Peyer's patch (tissue), 4 donors: ENCODE measurements around the gene IL36G. TPM values are rescaled to one million over a fixed set of nuclear protein-coding genes. Genes with fewer than 3 reads are reported as not detected.

Experiments
- DNase-seq, 3 donors: peaks; one replicate each; pipeline ENCODE4 v3.0.0-alpha.2; 2017 to 2019
- H3K27ac ChIP-seq, 4 donors: fragments of 200-600 bp; sonication (generic); one replicate each; pipeline ENCODE4 v1.5.1; 2016 to 2019
- H3K27me3 ChIP-seq, 2 donors: fragments of 200-600 bp; sonication (generic); one replicate each; pipeline ENCODE4 v1.5.1; 2019
- H3K36me3 ChIP-seq, 3 donors: fragments of 200-600 bp; sonication (generic); one replicate each; pipeline ENCODE4 v1.5.1; 2016 to 2019
- H3K4me1 ChIP-seq, 4 donors: fragments of 200-600 bp; sonication (generic); one replicate each; pipeline ENCODE4 v1.5.1; 2016 to 2019
- H3K4me3 ChIP-seq, 4 donors: fragments of 200-600 bp; sonication (generic); 1 replicate in 3 of 4; 2 replicates in 1 of 4; pipeline ENCODE4 v1.5.1; 2016 to 2019; ENCODE audit warnings: mild to moderate bottlenecking in 1 of 4
- H3K9me3 ChIP-seq, 4 donors: fragments of 200-600 bp; sonication (generic); one replicate each; pipeline ENCODE4 v1.5.1; 2016 to 2019; ENCODE audit warnings: mild to moderate bottlenecking in 1 of 4
- CTCF ChIP-seq, 6 experiments: fragments of 450-650 bp in 4 of 6; fragments of 200-600 bp in 2 of 6; sonication (generic) in 1 of 6; IDR thresholded peaks; one replicate each; pipeline ENCODE4 v1.5.1; 2017 to 2019; ENCODE audit warnings: antibody characterized with exemption in 6 of 6, mild to moderate bottlenecking in 3 of 6, moderate library complexity in 1 of 6
- POLR2A ChIP-seq, 2 donors: fragments of 450-650 bp; IDR thresholded peaks; one replicate each; pipeline ENCODE4 v1.5.1; 2017; ENCODE audit warnings: antibody characterized with exemption in 2 of 2, mild to moderate bottlenecking in 2 of 2, moderate library complexity in 2 of 2
- total RNA-seq, 4 donors: library from RNA; depleted of rRNA; stranded (reverse); fragments of >200 nt; gene quantifications; one replicate each; pipeline ENCODE4 v1.1.0, GENCODE V29; 2016

The IL36G gene
- total RNA-seq, 4 donors from 2014 or later: not detected

GRCh38 chr2:113002677-113003076 lies 24.9 kb downstream of the IL36G start:
- Histone ChIP-seq H3K4me1 (no peaks in the 10 kb centered on the region), H3K4me3 (no peak overlapping the region), H3K9me3 (peaks cover 0 to 8% (median 0%) of the 10 kb centered on the region in 4 donors), H3K27me3 (no peaks in the 10 kb centered on the region), H3K36me3 (no peaks in the 10 kb centered on the region), H3K27ac (no peak overlapping the region)
- TF ChIP-seq CTCF (IDR thresholded peaks at IDR 0.05): no peak
- no peak for TF ChIP-seq POLR2A (IDR thresholded peaks at IDR 0.05)
- DNase-seq: no peak

DNA sequence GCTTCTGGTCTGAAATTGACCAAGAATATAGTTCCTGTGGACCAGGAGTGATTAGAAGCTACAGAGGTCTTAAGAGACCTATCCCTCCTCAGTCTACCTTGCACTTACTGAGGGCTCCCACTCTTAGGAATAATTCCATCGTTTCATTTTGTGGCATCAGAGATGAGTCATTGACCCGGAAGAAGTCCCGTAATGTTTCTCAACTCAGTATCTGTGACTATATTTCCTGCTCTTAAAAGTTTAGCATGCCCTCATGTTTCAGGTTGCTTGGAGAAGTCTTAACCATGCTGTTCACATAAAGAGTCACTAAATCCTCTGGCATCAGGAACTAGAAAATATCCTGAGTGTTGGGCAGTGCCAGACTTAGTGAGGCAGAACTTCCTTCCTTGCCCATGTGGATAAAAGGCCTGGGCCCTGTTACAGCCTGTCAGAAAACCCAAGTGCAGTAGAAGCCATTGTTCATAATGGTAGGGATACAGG lies 27.3 kb downstream of the IL36G start, which contains the start of gene IL36A:
TSS of gene IL36A (plus strand) at position 430 of the 480 bp plus-strand sequence. CDS start 413 bp downstream, outside the sequence.
- Histone ChIP-seq H3K4me1 (no peaks in the 10 kb centered on the region), H3K27ac (no peak within 1 kb of the TSS), H3K36me3 (no peaks in the 10 kb centered on the region), H3K4me3 (no peak within 1 kb of the TSS), H3K27me3 (no peaks in the 10 kb centered on the region), H3K9me3 (peaks cover 0 to 3% (median 0%) of the 10 kb centered on the region in 4 donors)
- TF ChIP-seq POLR2A (IDR thresholded peaks at IDR 0.05): no peak
- no peak for TF ChIP-seq CTCF (IDR thresholded peaks at IDR 0.05)
- DNase-seq: no peak

DNA sequence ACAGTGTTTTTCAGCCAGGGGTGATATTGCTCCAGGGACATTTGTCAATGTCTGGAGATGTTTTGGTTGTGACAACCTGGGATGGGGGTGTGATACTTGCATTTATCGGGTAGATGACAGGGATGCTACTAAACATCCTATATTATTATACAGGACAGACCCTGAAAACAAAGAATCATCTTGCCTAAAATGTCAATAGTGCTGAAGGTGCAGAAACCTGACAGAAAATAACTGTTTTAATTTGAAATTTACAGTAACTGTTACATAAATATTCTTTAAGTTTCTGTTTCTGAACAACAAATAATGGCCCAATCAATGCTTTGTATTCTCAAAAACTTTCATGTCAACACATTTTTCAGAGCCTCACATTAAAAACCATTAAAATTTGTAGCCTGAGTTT lies 29.4 kb downstream of the IL36G start:
- TF ChIP-seq POLR2A (IDR thresholded peaks at IDR 0.05): no peak
- no peak for TF ChIP-seq CTCF (IDR thresholded peaks at IDR 0.05)
- H3K27ac ChIP-seq: no peak overlapping the region

GRCh38 chr2:113009622-113010021 lies 31.8 kb downstream of the IL36G start:
- Histone ChIP-seq H3K9me3 (no peaks in the 10 kb centered on the region), H3K36me3 (no peaks in the 10 kb centered on the region), H3K27ac (no peak overlapping the region), H3K27me3 (no peaks in the 10 kb centered on the region), H3K4me1 (no peaks in the 10 kb centered on the region), H3K4me3 (no peak overlapping the region)
- no peak for DNase-seq
- no peak for TF ChIP-seq CTCF (IDR thresholded peaks at IDR 0.05)
- no peak for TF ChIP-seq POLR2A (IDR thresholded peaks at IDR 0.05)

More for the DNA sequence above, 29.4 kb downstream of the IL36G start:
- Histone ChIP-seq H3K36me3 (no peaks in the 10 kb centered on the region), H3K9me3 (no peaks in the 10 kb centered on the region), H3K4me3 (no peak overlapping the region), H3K27me3 (no peaks in the 10 kb centered on the region), H3K4me1 (no peaks in the 10 kb centered on the region)
- DNase-seq: no peak

- TF ChIP-seq CTCF (IDR thresholded peaks at IDR 0.05) (no peak), POLR2A (IDR thresholded peaks at IDR 0.05) (no peak)
- no peaks in the 10 kb centered on the region for H3K9me3 ChIP-seq
- no peaks in the 10 kb centered on the region for H3K4me1 ChIP-seq
- H3K36me3 ChIP-seq: no peaks in the 10 kb centered on the region
- no peak overlapping the region for H3K4me3 ChIP-seq
- no peaks in the 10 kb centered on the region for H3K27me3 ChIP-seq
- DNase-seq: no peak
- no peak overlapping the region for H3K27ac ChIP-seq
Measured at GRCh38 chr2:113010088-113010487, 32.3 kb downstream of the IL36G start.

- Histone ChIP-seq H3K9me3 (no peaks in the 10 kb centered on the region), H3K36me3 (no peaks in the 10 kb centered on the region), H3K27me3 (no peaks in the 10 kb centered on the region), H3K4me1 (no peaks in the 10 kb centered on the region), H3K27ac (no peak overlapping the region), H3K4me3 (no peak overlapping the region)
- no peak for TF ChIP-seq CTCF (IDR thresholded peaks at IDR 0.05)
- no peak for TF ChIP-seq POLR2A (IDR thresholded peaks at IDR 0.05)
- no peak for DNase-seq
Measured at GRCh38 chr2:113011108-113011507, 33.3 kb downstream of the IL36G start.
